H4 (cell line): Measurements from ENCODE around the gene NFKBIZ. TPM values are rescaled to one million over a fixed set of nuclear protein-coding genes. Genes with fewer than 3 reads are reported as not detected.

Experiments used
- total RNA-seq: library from RNA; depleted of rRNA; stranded (reverse); fragments of >200 nt; shearing (Covaris generic); gene quantifications from 2 replicates; pipeline ENCODE4 v1.2.3, GENCODE V29; 2014; rRNA removed

The NFKBIZ gene
- total RNA-seq, 1 experiment from 2014 or later: 0.81 TPM

Other genes with a start within 250 kb of the NFKBIZ start
- 11.7 and 15.8 TPM in 2 replicates for gene ZBTB11, start 172.4 kb upstream of the NFKBIZ start, total RNA-seq
- 1,482 and 1,554 TPM in 2 replicates for gene RPL24, start 162.8 kb upstream of the NFKBIZ start, total RNA-seq
- gene CEP97, start 124.9 kb upstream of the NFKBIZ start, total RNA-seq: 10.3 and 12.3 TPM in 2 replicates
- 14.9 and 21.0 TPM in 2 replicates for gene NXPE3, start 70.3 kb upstream of the NFKBIZ start, total RNA-seq